HG03432 (cell line): ENCODE results near the gene BMERB1.
"Not testable (repeated sequence)": the region's sequence is repeated elsewhere in the genome, so short reads cannot be mapped to it uniquely, and the experiment has no call there.

Experiments
- ATAC-seq: cut with Tn5 transposase; IDR thresholded peaks from one replicate; pipeline ENCODE4 v1.9.1; 2021; ENCODE audit warnings: mild to moderate bottlenecking, moderate library complexity; ENCODE audit not compliant: unreplicated experiment

BMERB1 gene

GRCh38 chr16:15459791-15460190, 25.4 kb downstream of the BMERB1 start:
- no peak for ATAC-seq

- no peak for ATAC-seq
These were observed 26.2 kb downstream of the BMERB1 start for GRCh38 chr16:15460601-15461000.

GRCh38 chr16:15461376-15461775, 27.0 kb downstream of the BMERB1 start:
- no peak for ATAC-seq

GRCh38 chr16:15464401-15465186, 30.2 kb downstream of the BMERB1 start:
- no peak for ATAC-seq

- no peak for ATAC-seq
These were observed 31.7 kb downstream of the BMERB1 start for GRCh38 chr16:15466131-15466530.

GRCh38 chr16:15466886-15467781, 32.7 kb downstream of the BMERB1 start:
- ATAC-seq: no peak

GRCh38 chr16:15476971-15477370, 42.6 kb downstream of the BMERB1 start:
- ATAC-seq: not testable (repeated sequence)

GRCh38 chr16:15477802-15478201, 43.4 kb downstream of the BMERB1 start:
- ATAC-seq: no peak

GRCh38 chr16:15482068-15482747, 47.8 kb downstream of the BMERB1 start:
- ATAC-seq: no peak

- no peak for ATAC-seq
These were observed 48.4 kb downstream of the BMERB1 start for GRCh38 chr16:15482748-15483298.

GRCh38 chr16:15483857-15484256, 49.5 kb downstream of the BMERB1 start:
- ATAC-seq: no peak

GRCh38 chr16:15484662-15485061, 50.3 kb downstream of the BMERB1 start:
- no peak for ATAC-seq

GRCh38 chr16:15485175-15485574, 50.8 kb downstream of the BMERB1 start:
- ATAC-seq: no peak

- no peak for ATAC-seq
These were observed 52.3 kb downstream of the BMERB1 start for GRCh38 chr16:15486661-15487060.

GRCh38 chr16:15487336-15488284, 53.2 kb downstream of the BMERB1 start:
- ATAC-seq: no peak

- ATAC-seq: no peak
These were observed 54.6 kb downstream of the BMERB1 start for GRCh38 chr16:15489016-15489415.

- no peak for ATAC-seq
These were observed 55.8 kb downstream of the BMERB1 start for GRCh38 chr16:15490123-15490711.

GRCh38 chr16:15491411-15491810, 57.0 kb downstream of the BMERB1 start:
- no peak for ATAC-seq

GRCh38 chr16:15492091-15492740, 57.8 kb downstream of the BMERB1 start:
- no peak for ATAC-seq
